ENCODE measurements around the gene PPFIA4.

Gene PPFIA4

DNA sequence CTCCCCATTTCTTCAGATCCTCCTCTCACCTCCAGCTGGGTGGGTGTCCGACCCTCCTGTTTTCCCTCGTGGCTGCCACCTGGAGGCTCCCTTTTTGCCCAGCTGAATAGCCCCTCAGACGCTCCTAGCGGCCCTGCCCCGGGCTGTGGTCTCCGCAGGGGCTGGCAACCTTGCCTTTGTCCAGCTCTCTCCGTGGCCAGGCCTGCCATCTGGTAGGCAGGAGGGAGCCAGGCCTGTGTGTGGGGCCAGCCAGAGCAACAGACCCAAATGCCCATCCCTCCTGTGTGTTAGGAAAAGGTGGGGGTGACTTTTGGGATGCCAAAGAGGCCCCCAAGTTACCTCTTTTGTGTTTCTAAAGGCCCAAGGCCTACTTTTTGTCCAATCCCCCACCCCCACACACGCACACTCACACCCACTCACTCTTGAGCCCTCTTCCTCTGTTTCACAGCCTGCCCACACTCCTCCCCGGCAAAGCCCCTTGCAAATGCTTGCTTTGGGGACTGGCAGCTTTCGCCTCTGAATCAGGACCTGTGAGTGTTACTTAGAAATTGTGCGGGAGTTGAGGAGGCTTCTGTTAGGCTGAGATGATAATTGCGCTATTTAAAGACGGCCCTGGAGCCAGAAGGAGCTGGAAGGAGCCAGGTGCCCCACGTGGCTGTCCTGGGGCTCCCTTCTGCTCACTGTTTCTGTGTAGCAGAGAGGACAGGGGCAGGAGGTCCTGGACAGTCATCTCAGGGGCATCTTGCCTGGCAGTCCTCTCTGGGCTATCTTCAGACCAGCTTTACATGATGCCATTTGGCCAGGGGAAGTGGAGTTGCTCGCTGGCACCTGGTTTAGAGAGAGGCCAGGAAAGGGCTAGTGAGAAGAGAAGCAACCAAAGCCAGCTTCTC lies 9.1 kb downstream of the PPFIA4 start:
- no peaks in the 10 kb centered on the region for H3K36me3 ChIP-seq (ENCODE audit: insufficient read depth)
- H2AFZ ChIP-seq (ENCODE audit: low read depth), result no peak overlapping the region
- H3K4me3 ChIP-seq (IDR thresholded peaks at IDR 0.05; ENCODE audit: insufficient read depth, low read depth, low read length), result no peak overlapping the region
- no peak overlapping the region for H3K9ac ChIP-seq
- no peaks in the 10 kb centered on the region for H3K79me2 ChIP-seq (ENCODE audit: insufficient read depth, low read depth)
- peaks cover 47% of the 10 kb centered on the region for H3K4me1 ChIP-seq (ENCODE audit: low read depth, poor library complexity, severe bottlenecking)
- no peaks in the 10 kb centered on the region for H3K27me3 ChIP-seq (ENCODE audit: insufficient read depth, low read depth)
- H3K27ac ChIP-seq, result no peak overlapping the region
- TF ChIP-seq, protein P1, sequence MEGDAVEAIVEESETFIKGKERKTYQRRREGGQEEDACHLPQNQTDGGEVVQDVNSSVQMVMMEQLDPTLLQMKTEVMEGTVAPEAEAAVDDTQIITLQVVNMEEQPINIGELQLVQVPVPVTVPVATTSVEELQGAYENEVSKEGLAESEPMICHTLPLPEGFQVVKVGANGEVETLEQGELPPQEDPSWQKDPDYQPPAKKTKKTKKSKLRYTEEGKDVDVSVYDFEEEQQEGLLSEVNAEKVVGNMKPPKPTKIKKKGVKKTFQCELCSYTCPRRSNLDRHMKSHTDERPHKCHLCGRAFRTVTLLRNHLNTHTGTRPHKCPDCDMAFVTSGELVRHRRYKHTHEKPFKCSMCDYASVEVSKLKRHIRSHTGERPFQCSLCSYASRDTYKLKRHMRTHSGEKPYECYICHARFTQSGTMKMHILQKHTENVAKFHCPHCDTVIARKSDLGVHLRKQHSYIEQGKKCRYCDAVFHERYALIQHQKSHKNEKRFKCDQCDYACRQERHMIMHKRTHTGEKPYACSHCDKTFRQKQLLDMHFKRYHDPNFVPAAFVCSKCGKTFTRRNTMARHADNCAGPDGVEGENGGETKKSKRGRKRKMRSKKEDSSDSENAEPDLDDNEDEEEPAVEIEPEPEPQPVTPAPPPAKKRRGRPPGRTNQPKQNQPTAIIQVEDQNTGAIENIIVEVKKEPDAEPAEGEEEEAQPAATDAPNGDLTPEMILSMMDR (conservative IDR thresholded peaks at IDR 0.05; ENCODE audit: low read depth, low read length), result no peak
- no peak overlapping the region for H3K4me2 ChIP-seq
- H4K20me1 ChIP-seq (ENCODE audit: insufficient read depth), result no peaks in the 10 kb centered on the region

DNA sequence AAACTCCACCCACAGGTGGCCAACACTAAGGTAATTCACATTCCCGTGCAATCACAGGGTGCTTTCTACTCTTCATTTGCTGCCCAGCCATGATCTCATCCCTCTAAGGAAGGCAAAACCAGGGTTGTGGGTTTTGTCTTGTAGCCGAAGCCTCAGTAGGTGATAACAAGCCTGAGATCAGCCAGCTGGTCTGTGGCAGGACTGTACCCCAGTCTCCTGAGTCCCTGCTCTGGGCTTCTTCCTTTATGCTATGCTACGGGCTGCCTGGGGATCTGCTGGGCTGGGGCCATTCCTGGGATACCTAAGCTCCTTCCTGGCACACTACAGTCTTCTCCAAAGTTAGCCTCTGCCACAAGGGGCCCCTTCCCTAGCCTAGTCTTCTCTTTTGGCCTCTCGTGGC lies 9.8 kb downstream of the PPFIA4 start:
- Histone ChIP-seq H3K4me3 (IDR thresholded peaks at IDR 0.05; ENCODE audit: insufficient read depth, low read depth, low read length) (no peak overlapping the region), H3K9ac (no peak overlapping the region), H3K79me2 (ENCODE audit: insufficient read depth, low read depth) (no peaks in the 10 kb centered on the region), H3K27ac (no peak overlapping the region), H3K4me2 (no peak overlapping the region), H3K27me3 (ENCODE audit: insufficient read depth, low read depth) (no peaks in the 10 kb centered on the region), H2AFZ (ENCODE audit: low read depth) (no peak overlapping the region), H3K36me3 (ENCODE audit: insufficient read depth) (no peaks in the 10 kb centered on the region), H4K20me1 (ENCODE audit: insufficient read depth) (no peaks in the 10 kb centered on the region), H3K4me1 (ENCODE audit: low read depth, poor library complexity, severe bottlenecking) (peaks cover 55% of the 10 kb centered on the region)
- TF ChIP-seq, protein P1 (conservative IDR thresholded peaks at IDR 0.05; ENCODE audit: low read depth, low read length), result no peak

DNA sequence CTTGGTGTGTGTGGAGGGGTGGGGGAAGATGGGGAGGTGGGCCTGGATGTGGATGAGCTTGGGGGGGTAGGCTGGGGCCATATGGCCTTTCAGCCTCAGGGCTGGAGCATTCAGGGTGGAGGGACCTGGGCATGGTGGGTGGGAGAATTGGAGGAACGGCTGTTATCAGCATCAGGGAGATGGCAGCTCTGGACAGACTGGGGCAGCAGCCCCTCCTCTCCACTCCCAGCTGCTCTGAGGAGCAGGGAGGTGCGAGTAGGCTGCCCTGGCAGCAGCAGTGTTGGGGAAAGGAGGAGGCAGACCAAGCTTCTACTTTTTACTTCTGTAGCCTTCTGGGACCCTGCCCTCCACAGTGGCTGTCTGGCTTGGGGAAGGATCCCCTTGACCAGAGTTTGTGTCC lies 10.2 kb downstream of the PPFIA4 start:
- Histone ChIP-seq H3K4me3 (IDR thresholded peaks at IDR 0.05; ENCODE audit: insufficient read depth, low read depth, low read length) (no peak overlapping the region), H4K20me1 (ENCODE audit: insufficient read depth) (no peaks in the 10 kb centered on the region)

DNA sequence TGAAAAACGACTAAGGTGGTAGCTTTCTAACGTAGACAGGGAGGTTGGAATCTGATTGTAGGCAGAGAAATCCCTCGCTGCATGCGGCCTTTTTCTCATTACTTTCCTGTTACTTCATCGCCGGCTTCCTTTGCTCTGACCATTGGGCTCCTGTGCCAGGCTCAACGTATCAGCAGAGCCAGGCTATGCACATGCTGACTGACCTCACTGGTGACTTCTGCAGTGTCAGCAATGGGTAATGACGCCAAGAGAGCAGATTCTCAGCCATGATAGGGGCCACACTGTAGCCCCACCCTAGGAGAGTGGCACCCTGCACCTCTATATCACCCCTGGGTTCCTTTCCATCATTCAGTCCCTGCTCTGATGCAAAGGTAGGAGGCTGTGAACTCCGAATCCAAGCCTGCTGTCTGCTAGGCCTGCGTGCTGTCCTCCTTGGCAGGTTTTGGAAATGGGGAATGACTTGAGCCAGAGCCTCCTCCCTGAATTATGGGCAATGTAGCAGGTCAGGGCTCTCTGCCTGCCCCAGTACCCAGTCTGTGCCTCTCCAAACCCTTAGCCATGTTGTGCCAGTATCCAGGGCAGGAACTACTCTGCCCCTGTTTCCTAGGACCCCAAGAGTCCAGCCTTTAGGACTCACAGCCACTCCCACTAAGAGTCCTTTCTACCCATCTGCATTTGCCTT lies 11.4 kb downstream of the PPFIA4 start:
- TF ChIP-seq, protein P1 (conservative IDR thresholded peaks at IDR 0.05; ENCODE audit: low read depth, low read length), result no peak
- Histone ChIP-seq H3K4me3 (IDR thresholded peaks at IDR 0.05; ENCODE audit: insufficient read depth, low read depth, low read length) (peak overlapping the region; percentile 67), H3K27me3 (ENCODE audit: insufficient read depth, low read depth) (no peaks in the 10 kb centered on the region), H3K4me2 (peak overlapping the region; percentile 84), H2AFZ (ENCODE audit: low read depth) (peak overlapping the region; percentile 78), H3K9ac (peak overlapping the region; percentile 22; the same call in 1 of the 2 replicates), H3K79me2 (ENCODE audit: insufficient read depth, low read depth) (no peaks in the 10 kb centered on the region), H3K36me3 (ENCODE audit: insufficient read depth) (no peaks in the 10 kb centered on the region), H3K27ac (peak overlapping the region; percentile 3; the same call in 1 of the 2 replicates), H4K20me1 (ENCODE audit: insufficient read depth) (no peaks in the 10 kb centered on the region), H3K4me1 (ENCODE audit: low read depth, poor library complexity, severe bottlenecking) (peaks cover 68% of the 10 kb centered on the region)

More for the DNA sequence above, 10.2 kb downstream of the PPFIA4 start:
- Histone ChIP-seq H2AFZ (ENCODE audit: low read depth) (no peak overlapping the region), H3K4me2 (no peak overlapping the region), H3K4me1 (ENCODE audit: low read depth, poor library complexity, severe bottlenecking) (peaks cover 59% of the 10 kb centered on the region), H3K36me3 (ENCODE audit: insufficient read depth) (no peaks in the 10 kb centered on the region), H3K27me3 (ENCODE audit: insufficient read depth, low read depth) (no peaks in the 10 kb centered on the region), H3K79me2 (ENCODE audit: insufficient read depth, low read depth) (no peaks in the 10 kb centered on the region), H3K27ac (no peak overlapping the region), H3K9ac (no peak overlapping the region)
- TF ChIP-seq, protein P1 (conservative IDR thresholded peaks at IDR 0.05; ENCODE audit: low read depth, low read length), result no peak

Data from KMS-11 (cell line).